H1 (cell line): Measurements from ENCODE around the gene PCDH19. TPM values are rescaled to one million over a fixed set of nuclear protein-coding genes. Genes with fewer than 3 reads are reported as not detected.

Experiments
- CTCF ChIA-PET: fragments of 300-600 bp; sonication (Branson Sonifier 250); formaldehyde crosslinking; loops from one replicate; lab custom pipeline; 2021; ENCODE audit not compliant: partially characterized antibody; lab: Charles Lee
- POLR2A ChIA-PET: fragments of 300-600 bp; sonication (Branson Sonifier 250); formaldehyde crosslinking; loops from one replicate; lab custom pipeline; 2021; ENCODE audit warnings: inconsistent platforms; ENCODE audit not compliant: partially characterized antibody; lab: Charles Lee
- DNase-seq, 2 experiments: peaks; one replicate each; pipeline versions ENCODE4 v3.0.0 to v3.0.0-alpha.2; 2010 to 2022; ENCODE audit warnings: low spot score in 2 of 2, low read depth in 1 of 2, mixed read lengths in 1 of 2
- FAIRE-seq: peaks from 2 replicates; lab custom pipeline; 2011; peaks lifted over from hg19 to GRCh38; lab: Jason Lieb, UNC
- H2AFZ ChIP-seq: 2 replicates; pipeline ENCODE4 v1.8.1; 2012; ENCODE audit warnings: low read length, inconsistent platforms
- H2AK5ac ChIP-seq: 2 replicates; pipeline ENCODE4 v1.6.1; 2013; ENCODE audit warnings: low read depth, low read length
- H2BK120ac ChIP-seq: replicated peaks from 2 replicates; pipeline ENCODE3; 2013; ENCODE audit warnings: low read depth, low read length, inconsistent platforms
- H2BK12ac ChIP-seq: 2 replicates; pipeline ENCODE4 v1.6.1; 2013; ENCODE audit warnings: low read depth, low read length
- H2BK15ac ChIP-seq: 2 replicates; pipeline ENCODE4 v1.6.1; 2013; ENCODE audit warnings: low read length
- H2BK20ac ChIP-seq: 2 replicates; pipeline ENCODE4 v1.6.1; 2013; ENCODE audit warnings: low read length
- H2BK5ac ChIP-seq: 2 replicates; pipeline ENCODE4 v1.6.1; 2013; ENCODE audit warnings: low read depth, low read length
- H3K14ac ChIP-seq: 2 replicates; pipeline ENCODE4 v1.6.1; 2013; ENCODE audit warnings: inconsistent platforms; ENCODE audit not compliant: insufficient read length
- H3K18ac ChIP-seq: 2 replicates; pipeline ENCODE4 v1.6.1; 2013; ENCODE audit warnings: low read length; ENCODE audit errors: extremely low read depth
- H3K23ac ChIP-seq: 2 replicates; pipeline ENCODE4 v1.6.1; 2013; ENCODE audit warnings: inconsistent platforms; ENCODE audit not compliant: insufficient read length
- H3K23me2 ChIP-seq: 2 replicates; pipeline ENCODE4 v1.6.1; 2013; ENCODE audit warnings: low read depth, low read length
- H3K27ac ChIP-seq: 2 replicates; pipeline ENCODE4 v1.6.1; 2011; ENCODE audit warnings: low read depth, low read length, inconsistent platforms
- H3K27me3 ChIP-seq, 4 experiments: replicated peaks in 1 of 4; 1 replicate in 1 of 4; 2 replicates in 3 of 4; pipeline versions ENCODE4 v1.6.1 to v1.8.1; 2011 to 2013; ENCODE audit warnings: low read length in 3 of 4, mild to moderate bottlenecking in 3 of 4, inconsistent platforms in 2 of 4, mixed read lengths in 2 of 4, moderate library complexity in 1 of 4; ENCODE audit not compliant: control insufficient read depth in 3 of 4, insufficient read depth in 3 of 4; ENCODE audit errors: extremely low read depth in 1 of 4
- H3K36me3 ChIP-seq, 4 experiments: 2 replicates each; pipeline versions ENCODE4 v1.6.1 to v1.8.1; 2011 to 2013; ENCODE audit warnings: mild to moderate bottlenecking in 4 of 4, low read length in 3 of 4, moderate library complexity in 2 of 4, control low read depth in 1 of 4, inconsistent platforms in 1 of 4; ENCODE audit not compliant: insufficient read depth in 4 of 4, control insufficient read depth in 2 of 4
- H3K4ac ChIP-seq: replicated peaks from 2 replicates; pipeline ENCODE3; 2013; ENCODE audit warnings: low read length, low read depth, mixed read lengths, inconsistent platforms; ENCODE audit not compliant: insufficient read length
- H3K4me1 ChIP-seq, 4 experiments: replicated peaks in 1 of 4; 1 replicate in 1 of 4; 2 replicates in 3 of 4; pipeline versions ENCODE4 v1.6.1 to v1.8.1; 2011 to 2013; ENCODE audit warnings: low read length in 3 of 4, inconsistent platforms in 2 of 4, mixed read lengths in 1 of 4; ENCODE audit not compliant: insufficient read depth in 4 of 4, control insufficient read depth in 3 of 4
- H3K4me2 ChIP-seq, 2 experiments: 2 replicates each; pipeline versions ENCODE4 v1.6.1 to v1.8.1; 2011 to 2013; ENCODE audit warnings: low read depth in 2 of 2, low read length in 2 of 2, control low read depth in 1 of 2, inconsistent platforms in 1 of 2, mild to moderate bottlenecking in 1 of 2; ENCODE audit not compliant: insufficient read depth in 1 of 2
- H3K4me3 ChIP-seq, 4 experiments: fragments of 200-600, 300-600 bp in 1 of 4; sonication (generic), shearing (Covaris generic), sonication (Bioruptor Twin) in 1 of 4; 2 replicates each; pipeline versions ENCODE4 v1.5.1 to v1.8.1; 2011 to 2016; ENCODE audit warnings: low read length in 4 of 4, low read depth in 3 of 4, control low read depth in 2 of 4, inconsistent platforms in 2 of 4, mild to moderate bottlenecking in 2 of 4, mixed read lengths in 1 of 4, moderate library complexity in 1 of 4; ENCODE audit not compliant: insufficient read depth in 2 of 4; ENCODE audit errors: extremely low read depth in 1 of 4
- H3K56ac ChIP-seq: replicated peaks from 2 replicates; pipeline ENCODE3; 2013; ENCODE audit warnings: low read depth, mild to moderate bottlenecking, mixed read lengths, low read length, inconsistent platforms; ENCODE audit not compliant: insufficient read length
- H3K79me1 ChIP-seq: 2 replicates; pipeline ENCODE4 v1.6.1; 2013; ENCODE audit warnings: low read depth, low read length, control low read depth
- H3K79me2 ChIP-seq, 2 experiments: 2 replicates each; pipeline versions ENCODE4 v1.6.1 to v1.8.1; 2012 to 2013; ENCODE audit warnings: low read length in 2 of 2, mild to moderate bottlenecking in 2 of 2, inconsistent platforms in 1 of 2; ENCODE audit not compliant: insufficient read depth in 2 of 2, control insufficient read depth in 1 of 2
- H3K9ac ChIP-seq, 4 experiments: replicated peaks in 1 of 4; 1 replicate in 1 of 4; 2 replicates in 3 of 4; pipeline versions ENCODE4 v1.6.1 to v1.8.1; 2011 to 2013; ENCODE audit warnings: low read depth in 3 of 4, low read length in 3 of 4, control low read depth in 2 of 4, mild to moderate bottlenecking in 2 of 4, moderate library complexity in 2 of 4, inconsistent platforms in 1 of 4; ENCODE audit errors: extremely low read depth in 1 of 4
- H3K9me3 ChIP-seq, 2 experiments: 2 replicates each; pipeline versions ENCODE4 v1.6.1 to v1.8.1; 2012 to 2013; ENCODE audit warnings: mild to moderate bottlenecking in 2 of 2, moderate library complexity in 2 of 2, control low read depth in 1 of 2, inconsistent platforms in 1 of 2, low read depth in 1 of 2, low read length in 1 of 2, mixed read lengths in 1 of 2; ENCODE audit not compliant: insufficient read depth in 2 of 2
- H4K20me1 ChIP-seq, 2 experiments: replicated peaks in 1 of 2; 2 replicates each; pipeline versions ENCODE3 to v1.8.1; 2011 to 2013; ENCODE audit warnings: inconsistent platforms in 2 of 2, low read length in 2 of 2, mild to moderate bottlenecking in 1 of 2; ENCODE audit not compliant: insufficient read depth in 2 of 2, control insufficient read depth in 1 of 2
- H4K5ac ChIP-seq: 2 replicates; pipeline ENCODE4 v1.6.1; 2013; ENCODE audit warnings: low read length, low read depth, mixed read lengths, inconsistent platforms; ENCODE audit not compliant: insufficient read length
- H4K8ac ChIP-seq: 2 replicates; pipeline ENCODE4 v1.8.0; 2013; ENCODE audit warnings: mild to moderate bottlenecking, moderate library complexity, low read length, inconsistent platforms; ENCODE audit not compliant: insufficient read depth; ENCODE audit errors: extremely low read depth
- H4K91ac ChIP-seq: replicated peaks from 2 replicates; pipeline ENCODE3; 2013; ENCODE audit warnings: low read length, mixed read lengths, inconsistent platforms; ENCODE audit not compliant: insufficient read length
- CEBPB ChIP-seq: IDR thresholded peaks from 2 replicates; pipeline ENCODE4 v1.6.1; 2012; ENCODE audit warnings: low read depth, low read length
- CHD2 ChIP-seq: IDR thresholded peaks from 2 replicates; pipeline ENCODE4 v1.6.1; 2012; ENCODE audit warnings: low read length, improper control_type of control experiment
- CTCF ChIP-seq, 3 experiments: IDR thresholded peaks; 1 replicate in 2 of 3; 2 replicates in 1 of 3; pipeline versions ENCODE4 v1.5.1 to v1.6.1; 2011; ENCODE audit warnings: low read length in 3 of 3, mild to moderate bottlenecking in 3 of 3, inconsistent platforms in 2 of 3, low read depth in 1 of 3, moderate library complexity in 1 of 3; ENCODE audit not compliant: insufficient read depth in 1 of 3; ENCODE audit errors: control extremely low read depth in 1 of 3
- E2F6 ChIP-seq: IDR thresholded peaks from 2 replicates; pipeline ENCODE4 v1.6.1; 2012; ENCODE audit warnings: inconsistent platforms
- HDAC2 ChIP-seq, 2 experiments: fragments of 300-600 bp in 1 of 2; sonication (generic) in 1 of 2; IDR thresholded peaks; 2 replicates each; pipeline ENCODE4 v1.6.1; 2011 to 2012; ENCODE audit warnings: low read depth in 2 of 2, low read length in 2 of 2, mild to moderate bottlenecking in 2 of 2, moderate library complexity in 2 of 2, borderline replicate concordance in 1 of 2, inconsistent platforms in 1 of 2
- MAFK ChIP-seq: IDR thresholded peaks from 2 replicates; pipeline ENCODE4 v1.6.1; 2012; ENCODE audit warnings: low read depth, mild to moderate bottlenecking, improper control_type of control experiment, low read length
- POLR2AphosphoS5 ChIP-seq: IDR thresholded peaks from 2 replicates; pipeline ENCODE4 v1.6.1; 2011; ENCODE audit warnings: low read depth, low read length
- RAD21 ChIP-seq, 2 experiments: IDR thresholded peaks in 1 of 2; conservative IDR thresholded peaks in 1 of 2; 2 replicates each; pipeline ENCODE4 v1.6.1; 2011; ENCODE audit warnings: low read depth in 2 of 2, low read length in 2 of 2, improper control_type of control experiment in 1 of 2, inconsistent platforms in 1 of 2, mild to moderate bottlenecking in 1 of 2, moderate library complexity in 1 of 2
- SIX5 ChIP-seq: IDR thresholded peaks from 2 replicates; pipeline ENCODE4 v1.6.1; 2011; ENCODE audit warnings: mild to moderate bottlenecking, low read depth, low read length
- TEAD4 ChIP-seq: IDR thresholded peaks from 2 replicates; pipeline ENCODE4 v1.6.1; 2012; ENCODE audit warnings: low read depth, low read length, inconsistent platforms, mixed read lengths
- WGBS, 2 experiments: shearing (Covaris generic) in 1 of 2; methylation state at CpG; one replicate each; pipeline versions ENCODE4 v1.1.6 to v1.1.7; 2013 to 2015; ENCODE audit warnings: low lambda C conversion rate in 2 of 2, mixed read lengths in 2 of 2, inconsistent platforms in 1 of 2, low coverage in 1 of 2, missing lambda C conversion rate in 1 of 2; ENCODE audit not compliant: insufficient replicate concordance in 2 of 2, insufficient coverage in 1 of 2, insufficient read length in 1 of 2; ENCODE audit errors: extremely low coverage in 1 of 2, missing lambda C conversion rate in 1 of 2; 5-methylcytosine and 5-hydroxymethylcytosine counted together
- polyA plus RNA-seq, 7 experiments: library from polyadenylated mRNA; depleted of rRNA in 3 of 7; stranded (reverse) in 5 of 7; unstranded in 2 of 7; fragments of >200 nt in 5 of 7; fragments of 200-250 nt in 2 of 7; gene quantifications; 1 replicate in 5 of 7; 2 replicates in 1 of 7; 4 replicates in 1 of 7; pipeline versions ENCODE4 v1.2.1 to v1.2.3, GENCODE V29; 2011 to 2013; ENCODE audit warnings: missing spikeins in 2 of 7, mixed read lengths in 2 of 7
- total RNA-seq: library from RNA; stranded (reverse); fragmentation: NEBNext Ultra II Directional; extraction: Animal tissue kit (Norgen Biotek cat#: 25700); gene quantifications from 2 replicates; pipeline ENCODE4 v1.2.1, GENCODE V29; 2021

The PCDH19 gene
- total and polyA plus RNA-seq, 2 of the 8 experiments (the other 6 are each of a cell fraction or from before 2014, with no cell fraction given): 0.12 to 1.2 TPM

- H3K79me1 ChIP-seq: no peaks in the 10 kb centered on the region
Observed at GRCh38 chrX:100379388-100379986, 30.6 kb downstream of the PCDH19 start.

More at GRCh38 chrX:100379388-100379986, 30.6 kb downstream of the PCDH19 start:
- CTCF ChIA-PET: interaction anchor here (0.6 to 2.7 kb wide), 13 partner anchors 10 to 533 kb away, joined by 3 to 28 read pairs (median 4); no protein-coding TSS in a partner anchor
- Histone ChIP-seq H2BK12ac (no peak overlapping the region), H4K20me1 (no peaks in the 10 kb centered on the region), H3K27me3 (no peaks in the 10 kb centered on the region), H2AFZ (no peak overlapping the region), H4K8ac (no peak overlapping the region), H3K4me2 (no peak overlapping the region), H3K4ac (no peak overlapping the region), H3K27ac (no peak overlapping the region), H3K56ac (no peak overlapping the region), H2BK15ac (no peak overlapping the region), H4K91ac (no peak overlapping the region), H2AK5ac (no peak overlapping the region), H2BK5ac (no peak overlapping the region), H2BK120ac (no peak overlapping the region), H2BK20ac (no peak overlapping the region), H3K14ac (no peak overlapping the region), H3K9me3 (no peaks in the 10 kb centered on the region), H4K5ac (no peak overlapping the region), H3K23me2 (no peaks in the 10 kb centered on the region; the same call in 1 of the 2 replicates), H3K79me2 (no peaks in the 10 kb centered on the region), H3K4me1 (peaks cover 0 to 3% (median 0%) of the 10 kb centered on the region in 4 experiments; a peak in 1 of 7 replicates), H3K36me3 (no peaks in the 10 kb centered on the region), H3K23ac (no peak overlapping the region), H3K9ac (no peak overlapping the region), H3K18ac (no peak overlapping the region), H3K4me3 (no peak overlapping the region)
- POLR2A ChIA-PET: no interaction called here
- FAIRE-seq (peak; percentile 92), DNase-seq (no peak)
- TF ChIP-seq CTCF (IDR thresholded peaks at IDR 0.05; ENCODE audit: control extremely low read depth in 1 of 3, insufficient read depth in 1 of 3, low read depth in 1 of 3, low read length in 3 of 3): peak in 2 of 3 experiments; percentile 45 to 51; a peak in 3 of 4 replicates
- no peak for TF ChIP-seq SIX5
- TF ChIP-seq POLR2AphosphoS5: no peak
- TF ChIP-seq CEBPB: no peak
- TF ChIP-seq HDAC2 (IDR thresholded peaks at IDR 0.05; ENCODE audit: borderline replicate concordance in 1 of 2, low read depth in 2 of 2, low read length in 2 of 2): no peak
- no peak for TF ChIP-seq E2F6
- TF ChIP-seq TEAD4: no peak
- TF ChIP-seq CHD2: no peak
- TF ChIP-seq RAD21 (IDR thresholded peaks at IDR 0.05 in 1 of 2, conservative IDR thresholded peaks at IDR 0.05 in 1 of 2; ENCODE audit: low read depth in 2 of 2, low read length in 2 of 2): peak; percentile 50 to 58
- TF ChIP-seq MAFK: no peak
- WGBS, 2 experiments: 35% methylated on average over 7 of the region's 7 CpGs; no CpG with 5 or more reads in 1 of the 2 experiments
